Suprapubic skin (tissue), 4 donors: ENCODE data around the gene MIA. TPM values are rescaled to one million over a fixed set of nuclear protein-coding genes. Genes with fewer than 3 reads are reported as not detected.

Experiments used
- DNase-seq, 2 donors: peaks; one replicate each; pipeline ENCODE4 v3.0.0-alpha.2; 2019; ENCODE audit warnings: low spot score in 2 of 2
- H3K27ac ChIP-seq: fragments of 200-600 bp; sonication (generic); one replicate; pipeline ENCODE4 v1.5.1; 2019
- H3K27me3 ChIP-seq: fragments of 200-600 bp; sonication (generic); one replicate; pipeline ENCODE4 v1.5.1; 2019
- H3K36me3 ChIP-seq: fragments of 200-600 bp; sonication (generic); one replicate; pipeline ENCODE4 v1.5.1; 2019
- H3K4me1 ChIP-seq: fragments of 200-600 bp; sonication (generic); one replicate; pipeline ENCODE4 v1.5.1; 2019
- H3K4me3 ChIP-seq: fragments of 200-600 bp; sonication (generic); one replicate; pipeline ENCODE4 v1.5.1; 2019; ENCODE audit warnings: mild to moderate bottlenecking
- H3K9me3 ChIP-seq: fragments of 200-600 bp; sonication (generic); one replicate; pipeline ENCODE4 v1.5.1; 2019
- CTCF ChIP-seq, 2 donors: fragments of 200-600 bp in 1 of 2; fragments of 450-650 bp in 1 of 2; sonication (generic) in 1 of 2; IDR thresholded peaks; one replicate each; pipeline ENCODE4 v1.5.1; 2016 to 2019; ENCODE audit warnings: antibody characterized with exemption in 2 of 2, mild to moderate bottlenecking in 1 of 2, moderate library complexity in 1 of 2
- EP300 ChIP-seq: sonication (generic); formaldehyde crosslinking; IDR thresholded peaks from one replicate; pipeline ENCODE4 v1.6.1; 2017; ENCODE audit warnings: antibody characterized with exemption
- POLR2A ChIP-seq, 2 donors: fragments of 450-650 bp; IDR thresholded peaks; one replicate each; pipeline ENCODE4 v1.6.1; 2017; ENCODE audit warnings: antibody characterized with exemption in 2 of 2, mild to moderate bottlenecking in 2 of 2, moderate library complexity in 2 of 2
- POLR2AphosphoS5 ChIP-seq, 3 donors: sonication (generic); formaldehyde crosslinking; IDR thresholded peaks; one replicate each; pipeline ENCODE4 v1.6.1; 2017; ENCODE audit warnings: antibody characterized with exemption in 3 of 3
- WGBS: methylation state at CpG from one replicate; pipeline ENCODE4 v1.1.5; 2018; 5-methylcytosine and 5-hydroxymethylcytosine counted together
- total RNA-seq, 4 donors: library from RNA; depleted of rRNA; stranded (reverse); fragments of >200 nt; gene quantifications; one replicate each; pipeline ENCODE4 v1.1.0, GENCODE V29; 2016

Gene MIA
- total RNA-seq, 4 donors from 2014 or later, result 4.8 to 15.1 (median 9.9) TPM

GRCh38 chr19:40745402-40745780 is 29.9 kb upstream of the MIA start:
- Histone ChIP-seq H3K27ac (no peak overlapping the region), H3K36me3 (peaks cover 3% of the 10 kb centered on the region), H3K4me1 (peaks cover 38% of the 10 kb centered on the region), H3K27me3 (no peaks in the 10 kb centered on the region), H3K9me3 (no peaks in the 10 kb centered on the region), H3K4me3 (no peak overlapping the region)
- 80% methylated on average over 7 of the region's 7 CpGs for WGBS
- DNase-seq, result no peak
- TF ChIP-seq EP300 (no peak), CTCF (IDR thresholded peaks at IDR 0.05) (no peak), POLR2AphosphoS5 (IDR thresholded peaks at IDR 0.05) (no peak), POLR2A (IDR thresholded peaks at IDR 0.05) (no peak)

DNA sequence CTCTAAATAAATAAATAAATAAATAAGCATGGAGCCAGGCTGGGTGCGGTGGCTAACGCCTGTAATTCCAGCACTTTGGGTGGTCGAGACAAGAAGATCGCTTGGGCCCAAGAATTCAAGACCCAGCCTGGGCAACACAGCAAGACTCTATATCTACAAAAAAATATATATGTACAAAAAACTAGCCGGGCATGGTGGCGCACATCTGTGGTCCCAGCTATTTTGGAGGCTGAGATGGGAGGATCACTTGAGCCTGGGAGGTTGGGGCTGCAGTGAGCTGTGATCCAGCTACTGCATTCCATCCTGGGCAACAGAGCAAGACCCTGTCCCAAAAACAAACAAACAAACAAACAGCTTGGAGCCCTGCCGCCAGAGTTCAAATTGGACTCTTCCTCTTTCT is 27.8 kb upstream of the MIA start:
- Histone ChIP-seq H3K36me3 (no peaks in the 10 kb centered on the region), H3K27me3 (no peaks in the 10 kb centered on the region), H3K9me3 (no peaks in the 10 kb centered on the region), H3K4me3 (no peak overlapping the region), H3K4me1 (peaks cover 35% of the 10 kb centered on the region), H3K27ac (no peak overlapping the region)
- WGBS, result 93% methylated on average over 7 of the region's 7 CpGs
- DNase-seq, result no peak
- no peak for TF ChIP-seq CTCF (IDR thresholded peaks at IDR 0.05)
- no peak for TF ChIP-seq POLR2AphosphoS5 (IDR thresholded peaks at IDR 0.05)
- TF ChIP-seq POLR2A (IDR thresholded peaks at IDR 0.05), result no peak
- TF ChIP-seq EP300, result no peak

DNA sequence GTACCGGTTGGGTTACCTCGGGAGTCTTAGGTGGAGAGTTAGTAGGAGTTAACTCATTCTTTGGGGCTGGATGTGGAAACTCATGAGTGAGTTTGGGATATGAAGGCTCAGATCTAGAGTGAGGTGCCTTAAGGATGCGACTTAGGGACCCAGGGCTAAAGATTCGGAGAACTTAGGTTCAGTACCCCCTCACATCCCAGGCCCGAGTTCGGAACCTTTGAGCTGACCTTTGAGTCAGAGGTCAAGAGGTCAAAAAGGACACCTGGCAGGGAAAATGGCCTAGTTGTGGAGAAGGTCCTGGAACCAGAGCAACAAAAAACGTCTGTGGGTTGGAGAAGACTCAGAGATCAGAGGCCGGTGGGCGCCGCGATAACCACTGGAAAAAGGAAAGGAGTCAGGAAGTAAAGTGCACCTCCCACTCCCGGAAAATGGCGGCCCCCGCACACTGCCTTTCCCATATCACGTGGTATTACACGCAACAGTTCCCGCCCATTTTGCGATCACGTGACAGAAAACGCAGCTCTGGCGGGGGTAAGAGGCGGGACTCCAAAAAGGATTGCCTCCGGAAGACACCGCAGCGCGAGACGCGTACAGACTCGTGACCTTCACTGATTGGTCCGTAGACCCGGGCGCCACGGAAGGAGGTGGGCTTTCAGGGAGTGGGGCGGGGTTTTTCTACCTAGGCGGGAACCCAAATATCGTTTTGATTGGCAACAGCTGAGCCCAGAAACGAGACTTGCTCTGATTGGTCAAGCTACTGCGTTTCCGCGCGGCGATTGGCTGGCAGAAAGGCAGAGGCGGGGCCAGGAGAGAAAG is 25.1 kb upstream of the MIA start, which contains the start of gene ACTMAP:
TSS of gene ACTMAP (minus strand) at position 420 of the 816 bp plus-strand sequence. CDS start 674 bp downstream, outside the sequence.
- Histone ChIP-seq H3K9me3 (no peaks in the 10 kb centered on the region), H3K36me3 (no peaks in the 10 kb centered on the region), H3K4me1 (peaks cover 55% of the 10 kb centered on the region), H3K27ac (peak within 1 kb of the TSS; percentile 92), H3K4me3 (peak within 1 kb of the TSS; percentile 72), H3K27me3 (no peaks in the 10 kb centered on the region)
- WGBS, result under 1% methylated on average over 43 of the region's 43 CpGs
- TF ChIP-seq CTCF (IDR thresholded peaks at IDR 0.05) (no peak), EP300 (no peak), POLR2AphosphoS5 (IDR thresholded peaks at IDR 0.05) (peak; percentile 40 to 75 (median 62)), POLR2A (IDR thresholded peaks at IDR 0.05) (peak; percentile 9 to 62)
- DNase-seq, result peak; percentile 100

DNA sequence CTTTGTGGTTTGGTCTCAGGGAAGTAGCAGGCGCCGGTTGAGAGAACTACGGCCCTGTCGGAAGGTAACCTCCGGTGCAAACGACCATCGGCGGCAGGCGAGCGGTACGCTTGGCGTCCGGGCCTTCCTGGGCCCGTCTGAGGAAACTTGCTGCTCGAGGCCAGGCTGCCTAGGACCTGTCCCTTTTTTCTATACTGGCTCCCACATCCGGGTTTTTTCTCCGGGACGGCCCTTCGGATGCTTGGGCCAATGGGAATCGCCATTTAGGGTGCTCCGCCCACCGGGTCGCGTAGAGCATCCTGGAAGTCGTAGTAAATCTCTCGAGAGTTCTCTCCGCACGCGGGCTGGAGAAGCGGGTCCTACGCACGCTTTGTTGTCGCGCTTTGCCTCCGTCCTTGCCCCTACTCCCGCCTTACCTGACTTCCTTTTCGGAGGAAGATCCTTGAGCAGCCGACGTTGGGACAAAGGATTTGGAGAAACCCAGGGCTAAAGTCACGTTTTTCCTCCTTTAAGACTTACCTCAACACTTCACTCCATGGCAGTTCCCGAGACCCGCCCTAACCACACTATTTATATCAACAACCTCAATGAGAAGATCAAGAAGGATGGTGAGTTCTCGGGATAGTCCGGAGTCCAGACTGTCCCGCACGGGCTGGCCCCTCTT is 24.3 kb upstream of the MIA start, which contains the start of gene SNRPA:
TSS of gene SNRPA (plus strand) at position 330 of the 664 bp plus-strand sequence. CDS start at position 536, 206 bp downstream.
- WGBS, result under 1% methylated on average over 41 of the region's 46 CpGs
- peak; percentile 98 to 99 for DNase-seq
- Histone ChIP-seq H3K27me3 (no peaks in the 10 kb centered on the region), H3K4me3 (peak within 1 kb of the TSS; percentile 72), H3K4me1 (peaks cover 62% of the 10 kb centered on the region), H3K9me3 (no peaks in the 10 kb centered on the region), H3K36me3 (no peaks in the 10 kb centered on the region), H3K27ac (peak within 1 kb of the TSS; percentile 92)
- TF ChIP-seq POLR2A (IDR thresholded peaks at IDR 0.05), result peak in 1 of 2 donors; percentile 78
- no peak for TF ChIP-seq POLR2AphosphoS5 (IDR thresholded peaks at IDR 0.05)

GRCh38 chr19:40752257-40752781 is 23.0 kb upstream of the MIA start:
- Histone ChIP-seq H3K9me3 (no peaks in the 10 kb centered on the region), H3K4me1 (peaks cover 72% of the 10 kb centered on the region), H3K27me3 (no peaks in the 10 kb centered on the region), H3K27ac (peak overlapping the region; percentile 92), H3K36me3 (peaks cover 2% of the 10 kb centered on the region), H3K4me3 (peak overlapping the region; percentile 72)
- TF ChIP-seq EP300 (no peak), POLR2A (IDR thresholded peaks at IDR 0.05) (no peak), CTCF (IDR thresholded peaks at IDR 0.05) (no peak), POLR2AphosphoS5 (IDR thresholded peaks at IDR 0.05) (no peak)
- DNase-seq, result no peak
- WGBS, result 72% methylated on average over 12 of the region's 12 CpGs
